GM21423 (cell line): ENCODE results near the gene HELQ.

Source experiments
- ATAC-seq: cut with Tn5 transposase; IDR thresholded peaks from one replicate; pipeline ENCODE4 v1.9.1; 2021; ENCODE audit warnings: mild to moderate bottlenecking, moderate library complexity; ENCODE audit not compliant: unreplicated experiment

Gene HELQ

GRCh38 chr4:83371235-83371634, 84.4 kb downstream of the HELQ start:
- ATAC-seq, result no peak

GRCh38 chr4:83370640-83370906, 85.0 kb downstream of the HELQ start:
- ATAC-seq, result no peak

- no peak for ATAC-seq
These were observed 85.6 kb downstream of the HELQ start for GRCh38 chr4:83369831-83370639.

- ATAC-seq, result no peak
These were observed 91.3 kb downstream of the HELQ start for GRCh38 chr4:83364312-83364711.

- ATAC-seq, result no peak
These were observed 92.9 kb downstream of the HELQ start for GRCh38 chr4:83362492-83363329.

GRCh38 chr4:83361416-83362103, 94.1 kb downstream of the HELQ start:
- ATAC-seq, result no peak

GRCh38 chr4:83360018-83360417, 95.6 kb downstream of the HELQ start:
- no peak for ATAC-seq

- no peak for ATAC-seq
These were observed 97.2 kb downstream of the HELQ start for GRCh38 chr4:83358410-83358809.
